ENCODE data around the gene MARCKSL1. TPM values are rescaled to one million over a fixed set of nuclear protein-coding genes. Genes with fewer than 3 reads are reported as not detected.
A peak's percentile ranks its signal among the peaks of the same experiment; 100 is the strongest.

Gene MARCKSL1
- total and polyA plus RNA-seq, 2 of the 13 experiments (the other 11 are each of a cell fraction or from before 2014, with no cell fraction given): 81.9 to 155 TPM

- TF ChIP-seq ZNF652 (CRISPR knock-in tag; IDR thresholded peaks at IDR 0.05; ENCODE audit: borderline replicate concordance, low read depth): peak; percentile 95
Measured at GRCh38 chr1:32358435-32358834, 22.4 kb upstream of the MARCKSL1 start (continued).

- intact Hi-C loops (cut with micrococcal nuclease; ENCODE audit: unreplicated experiment) (no loop called here), in situ Hi-C loops (cut with HindIII; ENCODE audit: extremely low pct_ligation_motif_present, low pct_unique_long_range_greater_than_20kb) (no loop called here)
- 73% methylated on average over 4 of the region's 6 CpGs for WGBS (ENCODE audit: low lambda C conversion rate)
- no TSS peak for BruUV-seq (replicated peaks)
- H2AFZ ChIP-seq (ENCODE audit: low read length): no peak overlapping the region
- H3K27ac ChIP-seq (ENCODE audit: extremely low read length, insufficient read depth, low read length): no peak overlapping the region
- H3K4me1 ChIP-seq (ENCODE audit: insufficient read depth, low read length): peaks cover 42% of the 10 kb centered on the region
- H3K9me3 ChIP-seq (ENCODE audit: low read length): no peaks in the 10 kb centered on the region
- DNase-seq (ENCODE audit: low spot score) (no peak), ATAC-seq (peak; percentile 14), FAIRE-seq (no peak)
- H4K20me1 ChIP-seq (ENCODE audit: insufficient read depth, low read length): no peaks in the 10 kb centered on the region
- CTCF ChIA-PET (ENCODE audit: low intra/inter-chr PET ratio, low total read pairs): no interaction called here
- H3K36me3 ChIP-seq (replicated peaks in 1 of 2; ENCODE audit: control insufficient read depth in 1 of 2, insufficient read depth in 2 of 2, low read length in 2 of 2): 0 out of 5 replicates have a peak, but pooled peaks cover 0 to 3% of the 10 kb centered on the region in 2 experiments
- H3K27me3 ChIP-seq (ENCODE audit: control insufficient read depth in 1 of 2, insufficient read depth in 2 of 2, low read length in 2 of 2): no peaks in the 10 kb centered on the region
- no peaks in the 10 kb centered on the region for H3K79me2 ChIP-seq (ENCODE audit: insufficient read depth, low read length)
- peak overlapping the region; percentile 48; the same call in 1 of the 2 replicates for H3K4me2 ChIP-seq (ENCODE audit: low read depth, low read length)
- POLR2A ChIA-PET: interaction anchor here (1.0 to 1.3 kb wide), 3 partner anchors 10 to 37 kb away, joined by 3 to 4 read pairs (median 3); partner anchors contain the start of genes BSDC1 and MARCKSL1
- H3K4me3 ChIP-seq (replicated peaks in 1 of 3; ENCODE audit: insufficient read depth in 1 of 3, low read depth in 2 of 3, low read length in 3 of 3): no peak overlapping the region
- H3K9ac ChIP-seq (ENCODE audit: insufficient read depth, low read depth, low read length): no peak overlapping the region
- no peak for TF ChIP-seq ZHX2 (IDR thresholded peaks at IDR 0.05; ENCODE audit: low read depth)
- no peak for TF ChIP-seq ZHX2 (CRISPR knock-in tag; IDR thresholded peaks at IDR 0.05; ENCODE audit: borderline replicate concordance)
- 0 out of 2 replicates have a peak, but pooled peaks have one; percentile 5 for TF ChIP-seq RFX1 (IDR thresholded peaks at IDR 0.05)
- TF ChIP-seq TP53 (CRISPR knock-in tag; conservative IDR thresholded peaks at IDR 0.05): no peak
Measured at GRCh38 chr1:32357614-32358013, 21.6 kb upstream of the MARCKSL1 start.

Data from HepG2 (cell line).